Esophagus squamous epithelium (tissue), 4 donors: Measurements from ENCODE around the gene KRT72.

Experiments
- CTCF ChIP-seq, 6 experiments: fragments of 450-650 bp in 4 of 6; fragments of 200-600 bp in 2 of 6; sonication (generic) in 2 of 6; IDR thresholded peaks; one replicate each; pipeline ENCODE4 v1.5.1; 2016 to 2019; ENCODE audit warnings: antibody characterized with exemption in 6 of 6, mild to moderate bottlenecking in 4 of 6, moderate library complexity in 4 of 6
- POLR2A ChIP-seq, 4 donors: fragments of 450-650 bp; IDR thresholded peaks; one replicate each; pipeline ENCODE4 v1.6.1; 2017; ENCODE audit warnings: antibody characterized with exemption in 4 of 4, mild to moderate bottlenecking in 4 of 4, moderate library complexity in 3 of 4

DNA sequence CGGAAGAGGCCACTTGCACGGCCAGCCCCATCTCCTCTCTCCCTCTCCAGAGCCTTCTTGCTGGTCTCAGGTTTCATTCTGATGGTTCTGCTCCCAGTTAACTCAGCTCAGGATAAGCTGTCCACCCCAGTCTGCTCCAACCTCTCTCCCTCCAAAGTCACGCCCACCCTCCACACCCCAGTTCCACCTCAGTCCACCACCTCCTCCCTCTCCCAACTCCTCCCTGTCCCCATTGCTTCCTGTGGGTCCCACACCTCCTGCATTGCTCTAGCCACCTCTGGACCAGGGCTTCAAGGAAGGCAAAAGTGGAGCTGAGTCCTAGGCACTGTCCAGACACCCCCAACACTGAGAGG lies 61.5 kb downstream of the KRT72 start:
- TF ChIP-seq CTCF (IDR thresholded peaks at IDR 0.05) (no peak), POLR2A (IDR thresholded peaks at IDR 0.05) (no peak)
